Colonic mucosa (tissue), 4 donors: ENCODE data around the gene SBK2. TPM values are rescaled to one million over a fixed set of nuclear protein-coding genes. Genes with fewer than 3 reads are reported as not detected.
A peak's percentile ranks its signal among the peaks of the same experiment; 100 is the strongest.

Source experiments
- DNase-seq: peaks from one replicate; pipeline ENCODE4 v3.0.0-alpha.2; 2020
- H3K27ac ChIP-seq: fragments of 200-600 bp; one replicate; pipeline ENCODE4 v1.8.0; 2021
- H3K27me3 ChIP-seq: fragments of 200-600 bp; one replicate; pipeline ENCODE4 v1.8.0; 2021
- H3K36me3 ChIP-seq: fragments of 200-600 bp; one replicate; pipeline ENCODE4 v1.8.0; 2021
- H3K4me1 ChIP-seq: fragments of 200-600 bp; one replicate; pipeline ENCODE4 v1.8.0; 2021; ENCODE audit warnings: mild to moderate bottlenecking
- H3K4me3 ChIP-seq: fragments of 200-600 bp; one replicate; pipeline ENCODE4 v1.8.0; 2021
- H3K9ac ChIP-seq, 2 donors: one replicate each; pipeline ENCODE4 v1.7.0; 2013; ENCODE audit warnings: control low read depth in 2 of 2, low read depth in 2 of 2, low read length in 2 of 2
- H3K9me3 ChIP-seq: fragments of 200-600 bp; one replicate; pipeline ENCODE4 v1.8.0; 2021
- intact Hi-C: fragments of 100-400 bp; cut with DNase I; formaldehyde crosslinking; loops from one replicate; pipeline ENCODE4 v1.14.1; 2022
- total RNA-seq, 2 donors: library from RNA; stranded (reverse); fragmentation: NEBNext Ultra II Directional in 1 of 2; extraction: Animal tissue kit (Norgen Biotek cat#: 25700) in 1 of 2; gene quantifications; one replicate each; pipeline ENCODE4 v1.2.1, GENCODE V29; 2021
- TF ChIP-seq, protein P1 (sequence below): fragments of 200-600 bp; IDR thresholded peaks from one replicate; pipeline ENCODE4 v1.8.0; 2022; ENCODE audit warnings: antibody characterized with exemption, mild to moderate bottlenecking
- donor health status: healthy.
- donor health status: DM: no; HTN: no; CAD: no.
- donor health status: DM: no; HTN: no; CAD: no.

Gene SBK2
- total RNA-seq, 2 donors from 2014 or later, result not detected

DNA sequence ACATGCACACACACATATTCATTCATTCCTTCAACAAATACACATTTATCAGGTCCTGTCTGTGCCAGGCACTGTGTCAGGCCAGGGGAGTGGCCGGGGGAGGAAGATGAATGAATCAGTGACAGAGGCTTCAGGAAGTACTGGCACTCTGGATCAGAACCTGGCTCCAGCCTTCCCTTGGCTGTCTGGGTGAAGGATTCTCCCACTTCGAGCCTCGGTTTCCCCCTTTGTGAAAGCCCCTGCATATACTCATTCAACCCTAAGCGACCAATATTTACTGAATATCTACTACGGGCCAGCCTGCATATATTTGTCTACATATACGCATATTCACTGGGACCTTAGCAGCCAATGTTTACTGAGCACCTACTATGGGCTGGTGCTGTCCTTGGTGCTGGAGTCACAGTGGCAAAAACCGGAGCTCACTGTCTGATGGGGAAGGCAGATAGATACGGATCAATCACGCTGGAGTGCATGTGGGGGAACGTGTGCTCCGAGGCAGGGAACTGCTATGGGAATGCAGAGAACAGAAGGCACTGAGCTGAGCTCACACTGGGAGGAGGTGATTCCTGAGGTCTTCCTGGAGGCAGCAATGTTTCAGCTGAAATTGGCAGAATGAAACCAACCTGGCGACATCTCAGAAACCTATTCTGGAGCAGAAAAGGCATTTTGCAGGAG is 44.4 kb upstream of the SBK2 start:
- TF ChIP-seq, protein P1, sequence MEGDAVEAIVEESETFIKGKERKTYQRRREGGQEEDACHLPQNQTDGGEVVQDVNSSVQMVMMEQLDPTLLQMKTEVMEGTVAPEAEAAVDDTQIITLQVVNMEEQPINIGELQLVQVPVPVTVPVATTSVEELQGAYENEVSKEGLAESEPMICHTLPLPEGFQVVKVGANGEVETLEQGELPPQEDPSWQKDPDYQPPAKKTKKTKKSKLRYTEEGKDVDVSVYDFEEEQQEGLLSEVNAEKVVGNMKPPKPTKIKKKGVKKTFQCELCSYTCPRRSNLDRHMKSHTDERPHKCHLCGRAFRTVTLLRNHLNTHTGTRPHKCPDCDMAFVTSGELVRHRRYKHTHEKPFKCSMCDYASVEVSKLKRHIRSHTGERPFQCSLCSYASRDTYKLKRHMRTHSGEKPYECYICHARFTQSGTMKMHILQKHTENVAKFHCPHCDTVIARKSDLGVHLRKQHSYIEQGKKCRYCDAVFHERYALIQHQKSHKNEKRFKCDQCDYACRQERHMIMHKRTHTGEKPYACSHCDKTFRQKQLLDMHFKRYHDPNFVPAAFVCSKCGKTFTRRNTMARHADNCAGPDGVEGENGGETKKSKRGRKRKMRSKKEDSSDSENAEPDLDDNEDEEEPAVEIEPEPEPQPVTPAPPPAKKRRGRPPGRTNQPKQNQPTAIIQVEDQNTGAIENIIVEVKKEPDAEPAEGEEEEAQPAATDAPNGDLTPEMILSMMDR, result no peak
- H3K27ac ChIP-seq, result peak overlapping the region; percentile 80
- intact Hi-C loops, result no loop called here
- H3K27me3 ChIP-seq, result no peaks in the 10 kb centered on the region
- H3K4me3 ChIP-seq, result peak overlapping the region; percentile 72
- peak overlapping the region; percentile 76 for H3K9ac ChIP-seq
- H3K9me3 ChIP-seq, result no peaks in the 10 kb centered on the region
- peak; percentile 49 for DNase-seq
- H3K36me3 ChIP-seq, result no peaks in the 10 kb centered on the region
- peaks cover 7% of the 10 kb centered on the region for H3K4me1 ChIP-seq

DNA sequence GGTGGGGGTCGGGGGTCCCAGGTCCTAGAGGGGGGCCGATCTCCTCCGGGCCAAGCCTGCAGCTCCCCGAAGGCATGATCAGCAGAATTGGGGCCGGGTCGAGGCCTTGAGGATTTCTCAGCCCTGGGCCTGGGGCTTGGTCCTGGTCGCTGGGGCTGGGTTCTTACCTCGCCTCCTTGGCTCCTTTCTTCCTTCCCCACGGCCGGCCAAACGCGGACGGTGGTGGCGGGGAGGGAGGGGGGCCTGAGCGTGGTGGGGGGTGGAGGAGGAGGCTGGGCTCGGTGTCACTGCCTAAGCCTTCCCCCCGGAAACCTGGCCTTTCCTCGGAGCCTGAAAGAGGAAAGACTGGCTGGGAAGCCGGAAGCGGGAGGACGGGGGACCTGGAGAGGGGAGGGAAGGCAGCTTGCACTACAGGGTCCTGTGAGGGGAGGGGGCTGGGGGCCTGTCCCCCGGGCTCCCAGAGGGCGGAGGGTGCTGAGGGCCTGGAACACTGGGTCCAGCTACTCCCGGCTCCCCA is 43.8 kb upstream of the SBK2 start, which contains the start of gene ZNF579:
TSS of gene ZNF579 (minus strand) at position 221 of the 517 bp plus-strand sequence. CDS start 1,209 bp downstream, outside the sequence.
- H3K9me3 ChIP-seq, result no peaks in the 10 kb centered on the region
- peaks cover 7% of the 10 kb centered on the region for H3K4me1 ChIP-seq
- H3K4me3 ChIP-seq, result peak within 1 kb of the TSS; percentile 72
- no peaks in the 10 kb centered on the region for H3K36me3 ChIP-seq
- TF ChIP-seq, protein P1, result no peak
- DNase-seq, result peak; percentile 86
- H3K9ac ChIP-seq, result peak within 1 kb of the TSS; percentile 76 to 84
- intact Hi-C loops, result no loop called here
- H3K27ac ChIP-seq, result peak within 1 kb of the TSS; percentile 80
- H3K27me3 ChIP-seq, result no peaks in the 10 kb centered on the region

DNA sequence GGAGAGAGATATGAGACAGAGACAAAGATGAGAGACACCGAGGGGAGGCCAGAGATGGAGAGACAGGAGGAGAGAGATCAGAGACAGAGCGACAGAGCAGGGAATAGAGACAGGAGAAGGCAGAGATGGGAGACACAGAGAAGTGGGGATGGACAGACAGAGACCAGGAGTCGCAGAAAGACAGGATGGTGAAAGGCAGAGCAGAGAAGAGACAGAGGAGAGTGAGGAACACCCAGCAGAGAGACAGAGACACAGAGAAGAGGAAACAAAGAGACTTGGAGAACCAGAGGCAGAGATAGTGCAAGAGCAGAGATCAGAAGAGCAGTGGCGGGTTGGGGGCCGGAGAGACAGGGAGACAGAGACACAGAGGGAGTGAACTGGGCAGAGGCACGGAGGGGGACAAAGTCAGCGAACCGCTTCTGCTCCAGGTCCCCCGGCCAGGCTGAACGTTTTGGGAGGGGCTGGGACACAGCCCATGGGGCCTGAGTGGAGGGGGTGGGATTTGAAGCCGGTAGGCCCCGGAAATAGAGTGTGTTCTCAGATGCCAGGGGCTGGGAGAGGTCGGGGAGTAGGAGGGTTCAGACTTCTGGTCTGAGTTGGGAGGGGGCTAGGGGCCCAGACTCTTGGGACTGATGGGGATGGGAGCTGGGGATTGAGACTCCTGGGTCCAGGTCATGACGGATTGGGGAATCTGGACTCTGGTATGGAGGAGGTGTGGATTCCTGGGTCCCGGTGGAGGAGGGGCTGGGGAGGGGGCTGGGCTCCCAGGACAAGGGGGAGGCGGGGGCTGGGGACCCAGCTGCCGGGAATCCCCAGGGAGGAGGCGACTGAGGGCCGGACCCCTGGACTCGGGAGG is 43.1 kb upstream of the SBK2 start:
- Histone ChIP-seq H3K27me3 (no peaks in the 10 kb centered on the region), H3K9ac (peak overlapping the region; percentile 76 to 84), H3K9me3 (no peaks in the 10 kb centered on the region), H3K27ac (peak overlapping the region; percentile 80), H3K4me3 (peak overlapping the region; percentile 72), H3K36me3 (no peaks in the 10 kb centered on the region), H3K4me1 (peaks cover 7% of the 10 kb centered on the region)
- TF ChIP-seq, protein P1, result no peak
- intact Hi-C loops, result no loop called here
- DNase-seq, result no peak

DNA sequence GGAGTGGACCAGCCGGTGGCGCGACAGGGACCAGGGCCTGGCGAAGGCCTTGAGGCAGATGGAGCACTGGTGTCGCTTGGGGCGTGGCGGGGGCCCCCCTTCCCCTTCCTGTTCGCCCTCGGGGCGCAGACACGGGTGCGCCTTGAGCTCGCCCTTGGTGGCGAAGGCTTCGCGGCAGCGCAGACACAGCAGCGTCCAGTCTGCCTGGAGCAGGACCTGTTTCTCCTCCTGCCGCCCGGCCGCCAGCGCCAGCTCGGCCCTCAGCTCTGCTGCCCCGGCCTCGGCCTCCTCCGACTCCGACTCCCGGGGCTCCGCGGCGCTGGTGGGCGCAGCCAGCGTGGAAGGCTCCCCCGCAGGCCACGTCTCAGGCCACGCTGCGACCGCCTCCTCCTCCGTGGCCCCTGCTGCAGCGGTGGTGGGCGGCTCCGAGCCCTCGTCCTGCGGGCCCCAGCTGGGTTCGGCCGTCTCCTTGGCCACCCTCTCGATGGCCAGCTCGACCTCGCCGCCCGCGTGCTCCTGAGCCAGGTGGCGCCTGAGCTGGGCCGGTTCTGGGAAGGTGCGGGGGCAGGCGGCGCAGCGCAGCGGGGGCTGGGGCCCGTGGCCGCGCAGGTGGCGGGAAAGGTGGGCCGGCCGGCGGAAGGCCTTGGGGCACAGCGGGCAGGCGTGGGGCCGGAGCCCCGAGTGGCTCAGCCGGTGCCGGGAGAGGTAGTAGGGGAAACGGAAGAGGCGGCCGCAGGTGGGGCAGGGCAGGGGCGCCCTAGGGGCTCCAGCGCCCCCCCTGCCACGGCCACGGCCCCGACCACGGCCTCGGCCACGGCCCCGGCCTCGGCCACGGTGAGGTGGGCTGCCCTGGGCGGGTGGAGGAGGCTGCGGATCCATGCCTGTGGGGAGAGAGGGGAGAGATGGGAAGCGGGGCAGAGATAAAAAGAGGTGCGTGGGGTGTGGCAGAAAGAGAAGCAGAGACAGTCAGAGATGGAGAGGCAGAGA is 42.1 kb upstream of the SBK2 start:
- Histone ChIP-seq H3K36me3 (no peaks in the 10 kb centered on the region), H3K4me3 (no peak overlapping the region), H3K4me1 (peaks cover 7% of the 10 kb centered on the region), H3K9ac (peak overlapping the region in 1 of 2 donors; percentile 76), H3K27ac (no peak overlapping the region), H3K27me3 (no peaks in the 10 kb centered on the region), H3K9me3 (no peaks in the 10 kb centered on the region)
- no peak for DNase-seq
- intact Hi-C loops, result no loop called here
- TF ChIP-seq, protein P1, result no peak
